GM23248 (cell line): ENCODE results near the gene CNIH3.

ENCODE experiments used
- EZH2 ChIP-seq: fragments of 200-600 bp; sonication (generic); IDR thresholded peaks from 2 replicates; pipeline ENCODE4 v1.6.1; 2018; ENCODE audit warnings: antibody characterized with exemption, mild to moderate bottlenecking; ENCODE audit not compliant: insufficient read depth, poor library complexity, severe bottlenecking
- EZH2phosphoT487 ChIP-seq: fragments of 200-600 bp; sonication (generic); IDR thresholded peaks from 2 replicates; pipeline ENCODE4 v1.6.1; 2018; ENCODE audit warnings: antibody characterized with exemption, moderate library complexity, mild to moderate bottlenecking, low read depth; ENCODE audit not compliant: insufficient read depth

DNA sequence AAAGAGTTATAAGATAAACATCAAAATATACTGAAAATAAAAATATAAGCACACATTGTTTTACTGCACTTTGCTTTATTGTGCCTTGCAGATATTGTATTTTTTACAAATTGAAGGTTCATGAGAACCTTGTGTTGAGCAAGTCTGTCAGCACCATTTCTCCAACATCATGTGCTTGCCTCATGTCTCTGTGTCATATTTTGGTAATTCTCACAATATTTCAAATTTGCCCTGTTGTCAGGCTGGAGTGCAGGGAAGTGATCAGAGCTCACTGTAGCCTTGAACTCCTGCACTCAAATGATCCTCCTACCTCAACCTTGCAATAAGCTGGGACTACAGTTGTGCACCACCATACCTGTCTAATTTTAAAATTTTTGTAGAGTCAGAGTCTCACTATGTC lies 21.3 kb upstream of the CNIH3 start:
- TF ChIP-seq EZH2 (no peak), EZH2phosphoT487 (no peak)
